HG03066 (cell line): ENCODE measurements around the gene PTGR1.
"Not testable (repeated sequence)": the region's sequence is repeated elsewhere in the genome, so short reads cannot be mapped to it uniquely, and the experiment has no call there.

Experiments
- ATAC-seq: cut with Tn5 transposase; IDR thresholded peaks from one replicate; pipeline ENCODE4 v1.9.1; 2021; ENCODE audit warnings: low read depth; ENCODE audit not compliant: unreplicated experiment

Gene PTGR1

DNA sequence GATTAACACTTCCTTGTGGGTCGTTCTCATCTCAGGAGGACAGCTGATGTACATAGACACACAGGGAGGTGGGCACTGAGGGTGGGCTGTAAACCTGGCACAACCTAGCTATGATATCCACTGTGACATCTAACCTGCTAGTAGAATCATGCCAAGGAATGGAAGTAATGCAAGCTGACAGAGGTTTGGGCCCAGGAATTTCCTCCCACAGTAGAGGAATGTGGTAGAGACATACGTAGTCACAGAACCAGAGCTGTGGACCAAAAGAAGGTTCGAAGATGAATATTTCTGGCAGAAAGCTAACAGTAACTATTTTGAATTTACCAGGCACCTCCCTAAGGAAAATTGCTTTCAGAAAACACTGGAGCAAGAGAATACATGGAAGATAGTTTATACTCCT lies 16.5 kb upstream of the PTGR1 start:
- ATAC-seq: no peak

DNA sequence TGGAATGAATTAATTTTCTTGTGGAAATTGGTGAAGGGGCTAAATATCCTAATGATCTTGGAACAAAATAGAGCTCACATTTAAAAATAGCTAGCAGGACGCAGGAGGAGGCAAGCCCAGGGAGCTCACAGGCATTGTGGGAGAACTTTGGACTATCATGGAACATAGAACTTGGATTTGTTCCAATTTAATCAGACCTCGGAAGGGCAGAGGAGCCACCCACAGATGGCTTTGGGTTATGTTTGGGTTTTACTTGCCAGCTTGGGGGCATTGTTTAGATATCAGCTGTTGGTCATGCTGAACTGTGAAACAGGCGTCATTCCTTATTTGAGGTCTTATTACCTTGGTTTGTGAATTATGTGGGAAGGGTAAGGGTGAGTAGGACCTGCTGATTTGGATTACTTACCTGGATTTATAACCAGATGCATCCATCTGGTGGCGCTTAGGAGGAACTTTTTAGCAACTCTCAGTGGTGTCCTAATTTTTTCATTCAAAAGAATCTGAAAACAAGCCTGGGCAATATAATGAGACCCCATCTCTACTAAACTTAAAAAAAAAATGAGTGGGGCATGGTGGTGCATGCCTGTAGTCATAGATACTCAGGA lies 14.1 kb upstream of the PTGR1 start:
- no peak for ATAC-seq

DNA sequence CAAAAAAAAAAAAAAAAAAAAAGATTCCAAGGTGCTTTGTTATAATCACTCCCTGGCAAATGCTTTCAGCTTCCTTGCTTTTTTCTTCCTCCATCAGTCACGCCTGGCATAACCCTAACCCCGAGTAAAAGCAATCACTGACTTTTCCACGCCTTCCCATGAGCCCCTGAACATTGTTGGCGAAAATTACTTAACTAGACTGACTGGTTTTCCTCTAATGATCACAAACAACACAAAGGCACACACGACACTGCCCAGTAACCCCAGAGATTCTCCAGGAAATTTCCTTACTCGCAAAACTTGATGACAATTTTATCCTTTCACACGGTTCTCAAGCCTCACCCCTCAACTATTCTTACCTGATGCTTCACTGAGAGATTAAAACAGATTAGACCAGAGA lies 11.4 kb upstream of the PTGR1 start:
- no peak for ATAC-seq

DNA sequence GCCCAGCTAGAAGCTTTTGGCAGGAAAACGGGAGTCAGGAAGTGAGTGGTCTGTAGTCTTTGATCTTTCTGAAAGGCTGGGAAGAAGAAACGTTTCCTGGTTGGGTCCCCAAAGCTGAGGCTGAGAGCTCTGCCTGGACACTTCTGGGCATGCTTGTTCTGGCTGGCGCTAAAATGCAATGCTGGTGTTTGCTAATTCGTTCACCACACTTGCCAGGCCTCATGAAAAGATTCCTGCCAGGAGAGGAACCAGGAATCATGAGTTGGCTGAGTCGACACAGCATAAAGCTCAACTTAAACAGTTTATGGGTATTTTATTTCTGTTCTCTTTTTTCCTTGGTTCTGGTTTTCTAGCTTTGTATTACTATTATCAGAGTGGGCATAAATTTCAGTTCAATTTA lies 10.7 kb upstream of the PTGR1 start:
- no peak for ATAC-seq

DNA sequence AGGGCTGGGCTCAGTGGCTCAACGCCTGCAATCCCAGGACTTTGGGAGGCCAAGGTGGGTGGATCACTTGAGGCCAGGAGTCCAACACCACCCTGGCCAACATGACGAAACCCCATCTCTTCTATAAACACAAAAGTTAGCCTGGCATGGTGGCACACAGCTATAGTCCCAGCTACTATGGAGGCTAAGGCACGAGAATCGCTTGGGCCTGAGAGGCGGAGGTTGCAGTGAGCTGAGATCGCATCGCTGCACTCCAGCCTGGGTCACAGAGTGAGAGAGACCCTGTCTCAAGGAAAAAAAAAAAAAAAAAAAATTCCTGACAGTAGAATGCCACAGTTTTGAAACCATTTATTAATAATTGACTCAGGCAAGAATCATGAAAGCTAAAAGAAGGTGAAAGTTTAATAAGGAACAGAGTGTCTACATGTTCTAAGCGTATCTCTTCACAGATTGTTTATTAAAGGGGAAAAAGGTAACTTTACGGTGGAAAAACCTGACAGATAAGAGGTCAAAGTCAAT lies 5.7 kb upstream of the PTGR1 start:
- no peak for ATAC-seq

DNA sequence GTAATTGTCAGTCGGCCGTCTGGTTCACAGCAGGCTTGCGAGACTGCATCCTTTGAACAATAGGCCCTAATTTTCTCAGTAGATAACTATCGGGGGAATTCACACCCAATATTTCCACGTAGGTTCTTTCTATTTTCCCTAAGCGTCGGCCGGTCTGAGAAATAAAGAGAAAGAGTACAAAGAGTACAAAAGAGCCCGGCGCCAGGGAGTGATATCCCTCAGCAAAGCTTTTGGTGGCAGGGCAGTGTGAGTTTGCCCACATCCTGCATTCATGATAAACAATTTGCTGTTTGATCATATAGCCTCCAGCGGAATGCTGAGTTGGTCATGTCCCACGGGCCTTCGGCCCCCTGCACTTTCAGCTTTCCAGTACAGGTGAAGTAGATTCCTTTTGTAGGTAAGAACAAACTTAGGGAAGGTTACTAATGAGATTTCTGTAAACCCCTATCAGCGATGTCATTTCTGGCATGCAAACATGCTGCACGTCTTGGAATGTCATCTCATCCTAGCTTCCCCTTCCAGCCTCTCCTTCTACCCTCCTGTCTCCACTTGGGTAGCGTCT lies 4.7 kb upstream of the PTGR1 start:
- ATAC-seq: no peak

DNA sequence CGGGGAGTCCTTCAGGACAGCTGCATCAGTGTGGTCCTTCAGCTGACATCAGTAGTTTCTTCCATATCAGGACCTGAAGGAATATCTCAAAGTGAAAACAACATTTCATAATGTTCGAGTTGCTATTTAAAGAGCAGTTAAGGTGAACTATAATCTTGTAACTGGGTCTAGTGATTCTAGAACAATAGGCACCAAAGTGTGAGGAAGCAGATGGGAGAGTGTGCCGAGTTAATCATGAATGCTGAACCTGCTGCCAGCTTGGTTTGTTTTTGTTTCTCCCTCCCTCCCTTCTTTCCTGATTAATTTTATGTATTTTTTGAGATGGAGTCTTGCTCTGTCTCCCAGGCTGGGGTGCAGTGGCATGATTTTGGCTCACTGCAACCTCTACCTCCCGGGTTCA lies 3.6 kb upstream of the PTGR1 start:
- no peak for ATAC-seq

DNA sequence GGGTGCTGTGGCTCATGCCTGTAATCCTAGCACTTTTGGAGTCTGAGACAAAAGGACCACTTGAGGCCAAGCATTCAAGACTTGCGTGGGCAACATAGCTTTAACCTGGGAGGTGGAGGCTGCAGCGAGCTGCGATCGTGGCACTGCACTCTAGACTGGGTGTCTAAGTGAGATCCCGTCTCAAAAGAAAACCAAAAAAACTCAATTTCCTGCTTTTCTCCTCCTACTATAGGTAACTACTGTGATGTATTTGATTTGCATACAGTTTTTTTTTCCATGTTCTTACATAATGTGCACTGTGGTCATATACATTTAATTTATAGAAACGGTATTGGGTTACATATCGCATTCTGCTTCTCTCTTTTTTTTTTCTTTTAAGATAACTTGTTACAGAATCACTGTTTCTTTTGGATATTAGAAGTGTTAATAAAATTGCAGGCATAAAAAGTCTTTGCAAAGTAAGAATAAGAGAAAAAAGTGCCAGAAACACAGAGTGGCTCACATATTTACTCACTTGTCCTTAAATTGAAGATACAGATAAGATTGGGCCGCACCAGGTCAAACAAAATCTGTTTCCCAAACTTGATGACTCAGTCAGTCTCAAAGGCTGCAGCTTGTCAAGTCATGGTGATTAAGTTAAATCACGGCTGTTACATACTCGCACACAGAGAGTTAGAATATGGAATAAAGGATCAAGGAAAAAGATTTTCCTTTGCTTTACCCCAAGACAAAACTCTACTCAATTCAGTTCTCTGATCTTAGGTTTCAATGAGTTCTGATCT lies 2.0 kb upstream of the PTGR1 start:
- no peak for ATAC-seq

DNA sequence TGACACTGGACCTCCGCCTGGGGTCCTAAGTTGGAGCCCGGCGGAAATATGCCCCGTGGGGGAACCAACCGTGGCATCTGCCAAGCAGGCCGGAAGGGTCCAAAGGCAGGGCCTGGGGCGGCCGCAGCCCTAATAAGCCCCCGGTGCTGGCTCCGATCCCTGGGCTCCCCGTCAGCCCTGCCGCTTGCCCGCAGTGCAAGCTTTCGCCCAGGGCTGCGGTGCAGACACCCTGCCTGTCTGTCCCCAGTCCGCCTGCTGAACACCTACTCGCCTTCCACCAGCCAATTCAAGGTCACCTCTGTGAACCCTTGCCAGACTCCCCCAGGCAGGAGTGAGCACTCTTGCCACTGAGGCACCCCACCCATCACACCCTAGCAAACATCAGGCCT lies 502 bp upstream of the PTGR1 start:
- no peak for ATAC-seq

DNA sequence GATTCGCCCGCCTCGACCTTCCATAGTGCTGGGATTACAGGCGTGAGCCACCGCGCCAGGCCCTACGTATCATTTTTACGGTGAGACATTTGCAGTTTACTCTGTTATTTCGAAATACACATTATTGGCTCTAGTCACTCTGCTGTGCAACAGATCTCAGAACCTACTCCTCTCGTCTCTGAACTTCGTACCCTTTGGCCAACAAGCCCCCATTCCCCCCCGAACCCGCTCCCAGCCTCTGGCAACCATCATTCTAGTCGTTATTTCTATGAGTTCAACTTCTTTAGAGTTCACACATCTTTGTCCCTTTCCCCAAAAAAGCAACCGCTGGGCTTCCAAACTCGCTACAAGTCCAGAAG lies 735 bp downstream of the PTGR1 start:
- no peak for ATAC-seq

DNA sequence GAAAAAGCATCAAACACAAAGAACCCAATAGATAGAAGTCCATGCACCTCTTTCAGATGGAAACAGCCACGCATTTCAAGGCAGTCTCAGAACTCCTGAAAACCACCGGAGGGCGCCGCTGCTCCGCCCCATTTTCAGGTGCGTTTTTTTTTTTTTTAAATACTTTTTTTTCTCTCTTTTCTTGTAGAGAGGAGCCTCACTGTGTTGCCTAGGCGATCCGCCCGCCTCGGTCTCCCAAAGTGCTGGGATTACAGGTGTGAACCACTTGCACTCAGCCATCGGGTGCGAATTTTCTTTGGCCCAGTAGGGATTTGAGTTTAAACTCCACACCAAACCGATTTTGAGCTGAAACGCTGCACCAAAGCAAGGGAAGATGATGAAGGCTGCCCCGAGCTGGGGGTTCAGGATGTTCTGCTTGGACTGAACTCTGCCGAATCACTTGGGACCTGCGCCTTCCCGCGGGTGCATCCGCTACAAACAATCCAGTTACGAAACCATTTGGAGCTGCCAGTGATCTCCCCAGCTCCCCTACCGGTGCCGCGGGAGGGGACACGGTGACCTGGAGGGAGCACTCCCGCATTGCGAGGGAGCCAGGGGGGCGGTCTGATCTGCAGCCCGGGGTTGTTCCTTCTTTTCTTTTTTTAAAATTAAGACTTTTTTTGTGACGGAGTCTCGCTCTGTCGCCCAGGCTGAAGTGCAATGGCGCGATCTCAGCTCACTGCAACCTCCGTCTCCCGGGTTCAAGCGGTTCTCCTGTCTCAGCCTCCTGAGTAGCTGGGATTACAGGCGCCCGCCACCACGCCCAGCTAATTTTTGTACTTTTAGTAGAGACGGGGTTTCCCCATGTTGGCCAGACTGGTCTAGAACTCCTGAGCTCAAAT lies 1.4 kb downstream of the PTGR1 start:
- ATAC-seq: peak; percentile 50

DNA sequence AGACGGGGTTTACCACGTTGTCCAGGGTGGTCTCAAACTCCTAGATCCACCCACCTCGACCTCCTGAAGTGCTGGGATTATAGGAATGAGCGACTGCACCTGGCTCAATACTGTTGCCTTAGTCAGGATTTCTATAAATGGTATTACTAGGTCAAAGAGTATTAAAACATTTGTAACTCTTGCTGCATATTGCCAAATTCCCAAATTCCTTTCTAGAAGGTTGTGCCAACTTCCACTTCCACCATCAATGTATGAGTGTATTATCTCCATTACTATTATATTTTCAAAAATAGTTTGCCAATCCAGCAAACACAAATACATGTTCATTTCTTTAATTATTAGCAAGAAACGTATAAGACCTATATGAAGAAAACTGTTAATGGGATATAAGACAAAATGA lies 10.6 kb downstream of the PTGR1 start:
- no peak for ATAC-seq

DNA sequence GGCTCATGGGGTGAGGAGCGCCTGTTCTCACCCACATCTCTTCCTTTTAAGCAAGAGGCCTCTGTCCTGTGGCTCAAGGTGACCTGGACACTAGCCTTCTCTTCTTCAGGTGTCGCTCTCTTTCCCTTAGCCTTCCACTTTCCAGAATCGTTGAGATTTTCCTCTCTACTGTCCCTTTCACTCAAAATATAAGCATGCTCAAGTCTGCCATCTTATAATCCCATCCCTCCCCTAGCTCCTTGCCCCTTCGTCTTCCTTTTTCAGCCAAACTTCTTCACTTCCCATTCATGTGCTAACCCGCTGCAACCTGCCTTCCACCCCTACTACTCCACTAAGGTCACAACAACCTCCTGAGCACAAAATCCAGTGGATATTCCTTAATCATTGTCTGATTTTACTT lies 13.1 kb downstream of the PTGR1 start:
- ATAC-seq: no peak

DNA sequence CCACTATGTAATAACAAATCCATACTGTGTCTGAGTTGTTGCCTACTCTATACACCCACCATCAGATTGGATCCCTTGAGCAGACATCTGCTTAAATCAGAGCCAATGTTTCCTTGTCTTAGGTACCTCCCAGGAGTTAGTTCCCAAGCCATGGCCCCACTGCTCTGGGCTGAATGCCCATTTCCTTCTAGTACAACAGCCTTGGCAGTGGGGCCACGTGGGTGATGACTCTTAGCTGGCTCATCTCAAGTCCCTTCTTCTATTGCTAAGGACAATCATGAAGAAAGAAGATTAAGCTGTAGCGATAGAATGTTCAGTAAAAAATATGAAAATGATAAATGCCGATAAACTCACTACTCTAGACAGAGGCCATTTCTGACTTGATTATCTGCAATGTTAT lies 16.6 kb downstream of the PTGR1 start:
- ATAC-seq: no peak

DNA sequence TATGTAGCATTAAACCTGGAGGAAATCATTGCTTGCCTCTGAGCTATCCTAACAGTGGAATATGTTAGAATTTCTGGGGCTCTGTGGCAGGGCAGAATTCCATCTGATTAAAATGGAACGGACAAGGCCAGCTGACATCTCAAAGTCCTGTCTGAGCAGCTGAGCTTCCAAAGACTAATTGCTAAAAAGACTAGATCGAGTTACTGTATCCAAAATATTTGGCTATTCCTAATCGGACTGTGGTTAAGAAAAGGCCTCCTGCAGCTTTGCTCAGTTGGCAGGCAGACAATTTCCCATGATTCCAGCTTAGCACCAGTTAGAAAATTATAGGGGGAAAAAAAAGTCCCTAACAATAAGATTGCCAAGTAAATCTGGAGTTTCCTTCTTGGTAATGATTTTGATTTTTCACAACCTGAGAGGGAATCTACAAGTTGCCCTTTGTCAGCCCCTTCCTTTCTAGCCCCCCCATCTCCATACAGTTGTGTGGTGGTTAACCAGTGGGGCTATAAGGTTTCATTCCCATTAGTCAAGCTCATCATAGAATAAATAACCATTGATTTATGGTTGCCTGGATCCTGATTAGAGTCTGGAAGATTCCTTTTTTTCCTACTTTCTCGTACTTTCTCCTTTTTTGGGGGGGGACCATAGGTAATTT lies 26.4 kb downstream of the PTGR1 start:
- no peak for ATAC-seq

DNA sequence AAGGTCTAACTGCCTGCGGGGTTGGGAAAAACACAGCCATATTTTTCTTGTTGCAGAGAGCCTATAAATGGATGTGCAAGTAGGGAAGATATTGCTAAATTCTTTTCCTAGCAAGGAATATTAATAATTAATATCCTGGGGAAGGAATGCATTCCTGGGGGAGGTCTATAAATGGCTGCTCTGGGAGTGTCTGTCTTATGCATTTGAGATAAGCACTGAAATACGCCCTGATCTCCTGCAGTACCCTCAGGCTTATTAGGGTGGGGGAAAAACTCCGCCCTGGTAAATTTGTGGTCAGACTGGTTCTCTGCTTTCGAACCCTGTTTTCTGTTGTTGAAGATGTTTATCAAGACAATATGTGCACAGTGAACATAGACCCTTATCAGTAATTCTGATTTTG lies 31.3 kb downstream of the PTGR1 start:
- ATAC-seq: not testable (repeated sequence)

DNA sequence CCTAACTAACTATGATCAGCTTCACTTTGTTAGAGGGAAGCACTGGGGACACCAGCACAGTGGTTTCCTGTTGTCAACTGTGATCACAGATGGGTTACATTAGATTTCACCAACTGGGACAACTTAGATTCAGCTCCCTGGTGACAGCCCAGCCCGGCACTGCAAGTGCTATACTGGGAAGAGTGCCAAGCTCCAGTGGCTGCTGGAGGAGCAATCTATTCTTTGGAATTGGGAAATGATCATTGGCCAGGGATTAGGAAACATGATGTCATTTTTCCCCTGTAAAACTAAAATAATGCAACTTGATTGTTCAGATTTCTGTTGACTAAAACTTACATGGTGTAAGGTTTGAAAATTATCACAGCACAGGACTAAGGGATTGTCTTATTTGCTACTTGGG lies 33.2 kb downstream of the PTGR1 start:
- no peak for ATAC-seq

DNA sequence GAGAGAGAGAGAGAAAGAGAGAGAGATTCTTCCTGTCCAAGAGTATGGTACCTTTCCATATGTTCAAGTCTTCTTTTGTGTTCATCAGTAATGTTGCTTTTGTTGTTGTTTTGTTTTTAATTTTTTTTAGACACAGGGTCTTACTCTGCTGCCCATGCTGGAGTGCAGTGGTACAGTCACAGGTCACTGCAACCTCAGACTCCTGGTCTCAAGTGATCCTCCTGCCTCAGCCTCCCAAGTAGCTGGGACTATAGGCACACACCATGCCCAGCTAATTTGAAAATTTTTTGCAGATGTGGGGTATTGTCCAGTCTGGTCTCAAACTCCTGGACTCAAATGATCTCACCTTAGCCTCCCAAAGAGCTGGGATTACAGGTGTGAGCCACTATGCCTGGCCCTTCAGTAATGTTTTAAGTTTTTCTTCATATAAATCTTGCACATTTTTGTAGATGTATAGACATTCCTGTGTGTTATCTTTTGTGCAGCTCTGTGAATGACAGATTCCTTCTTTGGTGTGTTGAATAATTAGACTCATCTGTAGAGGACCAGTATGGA lies 38.2 kb downstream of the PTGR1 start:
- no peak for ATAC-seq

DNA sequence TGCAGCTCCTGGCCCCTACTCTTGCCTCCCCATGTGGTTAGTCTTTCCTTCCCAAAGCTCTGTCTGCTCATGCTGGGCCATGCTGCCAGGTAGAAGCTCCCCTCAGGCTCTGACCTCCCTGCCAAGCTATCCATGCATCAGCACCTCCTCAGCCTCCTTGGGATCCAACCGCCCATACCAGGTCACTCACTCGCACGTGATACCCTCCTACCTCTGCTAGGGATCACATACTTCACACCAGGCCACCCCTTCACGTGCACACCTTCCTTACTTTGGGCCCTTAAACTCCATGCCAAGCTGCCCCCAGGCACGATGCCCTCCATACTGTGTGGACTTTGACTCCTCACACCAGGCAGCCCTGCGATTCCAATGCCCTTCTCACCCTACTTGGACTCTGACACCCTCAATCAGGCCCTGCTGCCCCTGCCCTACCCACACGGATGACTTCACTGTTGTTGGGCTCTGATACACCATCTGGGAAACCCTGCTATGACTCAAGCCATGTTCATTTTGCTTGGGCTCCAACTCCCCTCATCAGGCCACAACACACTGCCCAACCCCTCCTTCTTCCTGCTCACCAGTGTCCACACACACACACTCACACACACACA lies 40.3 kb downstream of the PTGR1 start:
- ATAC-seq: no peak

DNA sequence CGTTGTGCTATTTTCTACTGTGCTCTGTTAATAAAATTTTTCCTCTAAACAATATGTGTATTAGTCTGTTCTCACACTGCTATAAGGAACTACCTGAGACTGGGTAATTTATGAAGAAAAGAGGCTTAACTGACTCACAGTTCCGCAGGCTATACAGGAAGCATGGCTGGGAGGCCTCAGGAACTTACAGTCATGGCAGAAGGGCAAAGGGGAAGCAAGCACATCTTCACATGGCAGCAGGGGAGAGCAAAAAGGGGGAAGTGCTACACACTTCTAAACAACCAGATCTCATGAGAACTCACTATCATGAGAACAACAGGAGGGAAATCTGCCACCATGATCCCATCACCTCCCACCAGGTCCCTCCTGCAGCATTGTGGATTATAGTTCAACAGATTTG lies 44.0 kb downstream of the PTGR1 start:
- ATAC-seq: not testable (repeated sequence)
